VCaP (cell line): ENCODE results near the gene FNDC1.

ENCODE experiments used
- H3K27ac ChIP-seq: fragments of 450-650 bp; 2 replicates; pipeline ENCODE4 v1.5.1; 2017
- CTCF ChIP-seq: fragments of 450-650 bp; conservative IDR thresholded peaks from 2 replicates; pipeline ENCODE4 v1.5.1; 2017; ENCODE audit warnings: mild to moderate bottlenecking, moderate library complexity

Gene FNDC1

GRCh38 chr6:159255434-159255951 lies 86.3 kb downstream of the FNDC1 start:
- H3K27ac ChIP-seq: no peak overlapping the region
- TF ChIP-seq CTCF: no peak

GRCh38 chr6:159256128-159256527 lies 86.9 kb downstream of the FNDC1 start:
- no peak for TF ChIP-seq CTCF
- no peak overlapping the region for H3K27ac ChIP-seq

DNA sequence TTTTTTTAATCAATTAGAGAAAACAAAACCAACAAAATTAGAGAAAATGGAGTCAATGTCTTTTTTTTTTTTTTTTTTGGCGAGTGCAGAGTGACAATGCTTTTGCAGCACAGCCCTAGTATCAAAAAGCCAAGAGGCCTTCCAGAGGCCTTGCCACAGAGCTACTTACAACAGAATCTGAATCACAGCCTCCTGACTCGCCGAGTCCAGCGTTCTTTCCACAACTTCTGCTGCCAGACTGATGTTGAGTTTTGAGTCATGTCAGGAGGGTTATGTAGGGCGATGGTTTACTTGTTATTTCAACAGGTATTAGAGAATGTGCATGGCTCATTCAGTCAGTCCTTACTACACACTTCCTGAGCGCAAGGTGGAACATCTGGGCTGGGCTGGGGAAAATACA lies 88.6 kb downstream of the FNDC1 start:
- no peak overlapping the region for H3K27ac ChIP-seq
- TF ChIP-seq CTCF: no peak

DNA sequence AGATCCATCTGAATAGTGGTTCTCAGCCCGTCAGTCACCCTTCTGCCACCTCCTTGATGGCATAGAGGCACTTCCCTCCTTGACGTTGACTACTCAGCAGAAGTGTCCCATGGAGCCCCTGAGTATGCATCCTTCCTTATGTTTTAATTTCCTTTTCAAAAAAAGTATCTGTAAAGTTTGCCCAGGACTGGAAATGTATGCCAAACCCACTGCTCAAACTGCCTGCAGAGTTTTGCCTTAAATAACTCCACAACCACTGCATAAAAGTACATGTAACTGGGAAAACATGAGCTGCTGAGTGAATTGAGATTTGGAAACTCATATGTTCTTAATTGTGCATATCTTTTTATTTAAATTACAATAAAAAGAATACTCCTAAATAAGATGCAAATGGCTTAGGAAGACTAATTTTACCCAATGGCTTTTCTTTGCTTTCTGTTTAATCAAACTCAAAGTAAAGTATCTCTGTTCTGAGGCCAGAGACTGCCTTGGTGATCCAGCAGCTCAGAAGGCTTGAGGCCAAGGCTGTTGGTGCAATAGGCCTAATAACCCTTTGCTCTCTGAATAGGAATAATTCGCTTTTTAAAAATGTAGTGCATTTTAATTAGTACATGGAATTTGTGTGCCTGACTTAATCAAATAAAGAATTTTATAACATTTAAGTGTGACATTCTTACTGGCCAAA lies 90.4 kb downstream of the FNDC1 start:
- no peak overlapping the region for H3K27ac ChIP-seq
- no peak for TF ChIP-seq CTCF

DNA sequence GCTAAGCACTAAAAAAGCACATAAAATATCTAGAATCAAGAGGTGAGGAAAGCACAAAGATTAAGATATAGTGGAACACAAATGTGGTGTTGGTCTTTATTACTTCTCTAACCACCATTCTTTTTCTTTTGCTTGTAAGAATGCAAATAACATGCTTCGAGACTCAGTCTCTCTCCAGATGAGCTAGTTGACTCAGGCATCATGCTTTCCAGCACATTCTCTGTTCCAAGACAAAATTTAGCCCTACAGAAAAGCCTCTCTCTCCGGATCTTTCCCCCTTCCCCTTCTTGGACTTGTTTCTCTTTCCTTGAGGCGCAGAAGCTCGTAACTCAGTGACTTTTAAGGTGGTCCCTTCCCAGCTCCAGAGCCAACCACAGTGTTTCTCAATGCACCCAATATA lies 91.0 kb downstream of the FNDC1 start:
- TF ChIP-seq CTCF: no peak
- H3K27ac ChIP-seq: no peak overlapping the region

- TF ChIP-seq CTCF: no peak
- no peak overlapping the region for H3K27ac ChIP-seq
These were observed 92.8 kb downstream of the FNDC1 start for GRCh38 chr6:159261995-159262394.

GRCh38 chr6:159262586-159262985 lies 93.4 kb downstream of the FNDC1 start:
- H3K27ac ChIP-seq: no peak overlapping the region
- TF ChIP-seq CTCF: no peak
